D721Med (cell line): ENCODE results near the gene FBXL3.
"Not testable (repeated sequence)": the region's sequence is repeated elsewhere in the genome, so short reads cannot be mapped to it uniquely, and the experiment has no call there.

Source experiments
- DNase-seq: peaks from one replicate; pipeline ENCODE4 v3.0.0; 2011; ENCODE audit warnings: low spot score; ENCODE audit not compliant: insufficient read length
- FAIRE-seq: peaks from 2 replicates; lab custom pipeline; 2011; peaks lifted over from hg19 to GRCh38; lab: Jason Lieb, UNC
- CTCF ChIP-seq: IDR thresholded peaks from 2 replicates; pipeline ENCODE4 v1.5.1; 2012; ENCODE audit warnings: mild to moderate bottlenecking, control low read depth; ENCODE audit not compliant: insufficient read depth; ENCODE audit errors: missing control alignments

Gene FBXL3

GRCh38 chr13:76968041-76968440, 58.9 kb downstream of the FBXL3 start:
- FAIRE-seq = no peak
- no peak for DNase-seq
- TF ChIP-seq CTCF = no peak

GRCh38 chr13:76967031-76967430, 59.9 kb downstream of the FBXL3 start:
- no peak for DNase-seq
- TF ChIP-seq CTCF = no peak
- FAIRE-seq = peak; percentile 6

- no peak for TF ChIP-seq CTCF
- DNase-seq (no peak), FAIRE-seq (no peak)
Observed at GRCh38 chr13:76965759-76966421, 61.1 kb downstream of the FBXL3 start.

GRCh38 chr13:76959734-76960133, 67.2 kb downstream of the FBXL3 start:
- FAIRE-seq, DNase-seq: not testable (repeated sequence)

- TF ChIP-seq CTCF = no peak
- FAIRE-seq = no peak
- DNase-seq = no peak
Observed at GRCh38 chr13:76958841-76959432, 68.0 kb downstream of the FBXL3 start.

- FAIRE-seq = no peak
- no peak for TF ChIP-seq CTCF
- no peak for DNase-seq
Observed at GRCh38 chr13:76955661-76956060, 71.3 kb downstream of the FBXL3 start.
